Esophagus muscularis mucosa (tissue), 4 donors: ENCODE measurements around the gene ERMARD. TPM values are rescaled to one million over a fixed set of nuclear protein-coding genes. Genes with fewer than 3 reads are reported as not detected.

ENCODE experiments used
- DNase-seq: peaks from one replicate; pipeline ENCODE4 v3.0.0-alpha.2; 2017; ENCODE audit errors: extremely low spot score
- H3K27ac ChIP-seq, 4 donors: fragments of 200-600 bp; sonication (generic); replicated peaks in 1 of 4; 1 replicate in 3 of 4; 2 replicates in 1 of 4; pipeline ENCODE4 v1.5.1; 2016 to 2019; ENCODE audit warnings: mild to moderate bottlenecking in 1 of 4
- H3K27me3 ChIP-seq, 4 donors: fragments of 200-600 bp; sonication (generic); one replicate each; pipeline versions ENCODE4 v1.5.1 to v1.6.0; 2016 to 2019
- H3K36me3 ChIP-seq, 4 donors: fragments of 200-600 bp; sonication (generic); one replicate each; pipeline ENCODE4 v1.5.1; 2016 to 2019
- H3K4me1 ChIP-seq, 4 donors: fragments of 200-600 bp; sonication (generic); one replicate each; pipeline ENCODE4 v1.5.1; 2016 to 2019
- H3K4me3 ChIP-seq, 4 donors: fragments of 200-600 bp; sonication (generic); 1 replicate in 2 of 4; 2 replicates in 2 of 4; pipeline ENCODE4 v1.5.1; 2016 to 2019; ENCODE audit warnings: mild to moderate bottlenecking in 4 of 4, moderate library complexity in 1 of 4
- H3K9me3 ChIP-seq, 4 donors: fragments of 200-600 bp; sonication (generic); 1 replicate in 3 of 4; 2 replicates in 1 of 4; pipeline ENCODE4 v1.5.1; 2016 to 2019
- CTCF ChIP-seq, 3 experiments: fragments of 200-600 bp in 2 of 3; fragments of 450-650 bp in 1 of 3; sonication (generic) in 2 of 3; IDR thresholded peaks; one replicate each; pipeline ENCODE4 v1.5.1; 2017 to 2019; ENCODE audit warnings: antibody characterized with exemption in 3 of 3, mild to moderate bottlenecking in 2 of 3, moderate library complexity in 1 of 3
- EP300 ChIP-seq: sonication (generic); formaldehyde crosslinking; IDR thresholded peaks from one replicate; pipeline ENCODE4 v1.6.1; 2017; ENCODE audit warnings: antibody characterized with exemption
- POLR2A ChIP-seq: fragments of 450-650 bp; IDR thresholded peaks from one replicate; pipeline ENCODE4 v1.6.1; 2017; ENCODE audit warnings: antibody characterized with exemption, moderate library complexity, mild to moderate bottlenecking, low read depth
- POLR2AphosphoS5 ChIP-seq, 2 donors: sonication (generic); formaldehyde crosslinking; IDR thresholded peaks; one replicate each; pipeline ENCODE4 v1.6.1; 2017; ENCODE audit warnings: antibody characterized with exemption in 2 of 2
- WGBS: methylation state at CpG from one replicate; pipeline ENCODE4 v1.1.5; 2018; 5-methylcytosine and 5-hydroxymethylcytosine counted together
- intact Hi-C: fragments of 100-400 bp; cut with DNase I; formaldehyde crosslinking; loops from one replicate; pipeline ENCODE4 v1.15.1; 2023
- total RNA-seq, 4 donors: library from RNA; depleted of rRNA; stranded (reverse); fragments of >200 nt; gene quantifications; one replicate each; pipeline versions ENCODE4 v1.1.0 to v1.2.1, GENCODE V29; 2016

Gene ERMARD
- total RNA-seq, 4 donors from 2014 or later = 9.6 to 13.3 (median 12.4) TPM

GRCh38 chr6:169729961-169730360 is 21.5 kb upstream of the ERMARD start:
- no peak for DNase-seq
- TF ChIP-seq POLR2A = no peak
- TF ChIP-seq CTCF (IDR thresholded peaks at IDR 0.05) = no peak
- no peak for TF ChIP-seq EP300
- no peak for TF ChIP-seq POLR2AphosphoS5 (IDR thresholded peaks at IDR 0.05)
- H3K27me3 ChIP-seq = no peaks in the 10 kb centered on the region
- H3K4me3 ChIP-seq = no peak overlapping the region
- peaks cover 1 to 9% (median 8%) of the 10 kb centered on the region in 4 donors for H3K4me1 ChIP-seq
- no peaks in the 10 kb centered on the region for H3K9me3 ChIP-seq
- H3K36me3 ChIP-seq = no peaks in the 10 kb centered on the region
- H3K27ac ChIP-seq = no peak overlapping the region
- intact Hi-C loops = no loop called here

- H3K27ac ChIP-seq = peak overlapping the region in 1 of 4 donors; percentile 12
- WGBS = 50% methylated on average over 8 of the region's 9 CpGs
Measured at GRCh38 chr6:169738204-169738975, 13.0 kb upstream of the ERMARD start.

GRCh38 chr6:169738976-169739529 is 12.4 kb upstream of the ERMARD start:
- WGBS = 83% methylated on average over 2 of the region's 2 CpGs
- H3K9me3 ChIP-seq = no peaks in the 10 kb centered on the region
- no peak for DNase-seq
- H3K27me3 ChIP-seq = peaks cover 0 to 4% (median 0%) of the 10 kb centered on the region in 4 donors
- no peak overlapping the region for H3K27ac ChIP-seq
- H3K36me3 ChIP-seq = no peaks in the 10 kb centered on the region
- intact Hi-C loops = no loop called here
- TF ChIP-seq EP300 (no peak), POLR2A (no peak), CTCF (IDR thresholded peaks at IDR 0.05) (no peak), POLR2AphosphoS5 (IDR thresholded peaks at IDR 0.05) (no peak)
- H3K4me3 ChIP-seq = no peak overlapping the region
- peaks cover 0 to 4% (median 0%) of the 10 kb centered on the region in 4 donors for H3K4me1 ChIP-seq

More at GRCh38 chr6:169738204-169738975, 13.0 kb upstream of the ERMARD start:
- no peak overlapping the region for H3K4me3 ChIP-seq
- intact Hi-C loops = no loop called here
- no peaks in the 10 kb centered on the region for H3K9me3 ChIP-seq
- peaks cover 0 to 4% (median 0%) of the 10 kb centered on the region in 4 donors for H3K4me1 ChIP-seq
- H3K36me3 ChIP-seq = no peaks in the 10 kb centered on the region
- peaks cover 0 to 4% (median 0%) of the 10 kb centered on the region in 4 donors for H3K27me3 ChIP-seq
- TF ChIP-seq POLR2A = no peak
- TF ChIP-seq EP300 = no peak
- TF ChIP-seq POLR2AphosphoS5 (IDR thresholded peaks at IDR 0.05) = no peak
- TF ChIP-seq CTCF (IDR thresholded peaks at IDR 0.05) = no peak
- DNase-seq = no peak

GRCh38 chr6:169741344-169741743 is 10.1 kb upstream of the ERMARD start:
- Histone ChIP-seq H3K27ac (no peak overlapping the region), H3K4me3 (no peak overlapping the region), H3K27me3 (peaks cover 0 to 4% (median 0%) of the 10 kb centered on the region in 4 donors), H3K36me3 (no peaks in the 10 kb centered on the region), H3K4me1 (peaks cover 0 to 4% (median 0%) of the 10 kb centered on the region in 4 donors), H3K9me3 (peaks cover 0 to 5% (median 0%) of the 10 kb centered on the region in 4 donors)
- DNase-seq = no peak
- intact Hi-C loops = no loop called here
- TF ChIP-seq CTCF (IDR thresholded peaks at IDR 0.05) (no peak), POLR2A (no peak), EP300 (no peak), POLR2AphosphoS5 (IDR thresholded peaks at IDR 0.05) (no peak)
